PC-9 (cell line): ENCODE measurements around the gene PRR7. TPM values are rescaled to one million over a fixed set of nuclear protein-coding genes. Genes with fewer than 3 reads are reported as not detected.

ENCODE experiments used
- BruUV-seq: library from RNA; stranded (reverse); fragments of 400-500 nt; replicated peaks from 2 replicates; lab custom pipeline; 2021; lab: Mats Ljungman, UMichigan
- CTCF ChIA-PET: fragments of 300-600 bp; sonication (Branson Sonifier 250); formaldehyde crosslinking; loops from one replicate; lab custom pipeline; 2022; ENCODE audit warnings: antibody characterized with exemption; lab: Charles Lee
- POLR2A ChIA-PET: fragments of 300-600 bp; sonication (Branson Sonifier 250); formaldehyde crosslinking; loops from one replicate; lab custom pipeline; 2022; ENCODE audit warnings: antibody characterized with exemption; ENCODE audit not compliant: unreplicated experiment; lab: Charles Lee
- DNase-seq, 2 experiments: peaks; one replicate each; pipeline versions ENCODE4 v3.0.0 to v3.0.0-alpha.2; 2015 to 2022; ENCODE audit warnings: mixed read lengths in 1 of 2
- H2AFZ ChIP-seq: fragments of 200-600 bp; sonication (generic); 2 replicates; pipeline ENCODE4 v1.8.1; 2017; ENCODE audit warnings: antibody characterized with exemption
- H3F3A ChIP-seq: fragments of 200-600 bp; sonication (generic); 2 replicates; pipeline ENCODE4 v1.8.1; 2017; ENCODE audit warnings: antibody characterized with exemption, mild to moderate bottlenecking, low read depth; ENCODE audit not compliant: insufficient read depth
- H3K27ac ChIP-seq: fragments of 200-600 bp; sonication (generic); 2 replicates; pipeline ENCODE4 v1.6.1; 2016; ENCODE audit warnings: mixed run types
- H3K27me3 ChIP-seq: fragments of 200-600 bp; sonication (generic); 2 replicates; pipeline ENCODE4 v1.6.1; 2016; ENCODE audit warnings: low read depth, mixed run types; ENCODE audit not compliant: insufficient read depth
- H3K36me3 ChIP-seq: fragments of 200-600 bp; sonication (generic); 2 replicates; pipeline ENCODE4 v1.6.1; 2016; ENCODE audit warnings: low read depth, mixed run types
- H3K4me1 ChIP-seq: fragments of 200-600 bp; sonication (generic); replicated peaks from 2 replicates; pipeline ENCODE4 v1.6.1; 2016; ENCODE audit warnings: mixed run types; ENCODE audit not compliant: insufficient read depth
- H3K4me2 ChIP-seq: fragments of 200-600 bp; sonication (generic); 2 replicates; pipeline ENCODE4 v1.6.1; 2017; ENCODE audit warnings: mixed run types
- H3K4me3 ChIP-seq: fragments of 200-600 bp; sonication (generic); 2 replicates; pipeline ENCODE4 v1.6.1; 2016; ENCODE audit warnings: mixed run types
- H3K79me2 ChIP-seq: fragments of 200-600 bp; sonication (generic); 2 replicates; pipeline ENCODE4 v1.6.1; 2017; ENCODE audit warnings: low read depth, mixed run types
- H3K9me2 ChIP-seq: fragments of 200-600 bp; sonication (generic); 2 replicates; pipeline ENCODE4 v1.8.1; 2017; ENCODE audit warnings: mild to moderate bottlenecking; ENCODE audit not compliant: insufficient read depth
- H3K9me3 ChIP-seq: fragments of 200-600 bp; sonication (generic); 2 replicates; pipeline ENCODE4 v1.8.1; 2016; ENCODE audit warnings: low read depth; ENCODE audit not compliant: insufficient read depth
- H4K20me1 ChIP-seq: fragments of 200-600 bp; sonication (generic); 2 replicates; pipeline ENCODE4 v1.8.1; 2017; ENCODE audit not compliant: insufficient read depth
- CTCF ChIP-seq: fragments of 200-600 bp; sonication (generic); conservative IDR thresholded peaks from 2 replicates; pipeline ENCODE4 v1.6.1; 2017; ENCODE audit warnings: mixed run types, antibody characterized with exemption, mild to moderate bottlenecking, moderate library complexity
- EZH2 ChIP-seq: fragments of 200-600 bp; sonication (generic); IDR thresholded peaks from 2 replicates; pipeline ENCODE4 v1.8.0; 2017; ENCODE audit warnings: antibody characterized with exemption, low read depth
- intact Hi-C: fragments of 100-400 bp; cut with micrococcal nuclease; formaldehyde crosslinking; loops from one replicate; pipeline ENCODE4 v1.10.0; 2022; ENCODE audit not compliant: unreplicated experiment
- total RNA-seq: library from RNA; stranded (reverse); gene quantifications from 2 replicates; pipeline ENCODE4 v1.2.3, GENCODE V29; 2021

The PRR7 gene
- total RNA-seq, 1 experiment from 2014 or later: 22.2 TPM

- Histone ChIP-seq H3K27me3 (no peaks in the 10 kb centered on the region), H3K4me3 (no peak overlapping the region), H3K36me3 (no peaks in the 10 kb centered on the region), H3K4me2 (no peak overlapping the region), H3F3A (peaks cover 12% of the 10 kb centered on the region; the same call in 1 of the 2 replicates), H3K4me1 (no peaks in the 10 kb centered on the region), H3K79me2 (no peaks in the 10 kb centered on the region), H4K20me1 (no peaks in the 10 kb centered on the region), H3K9me2 (no peaks in the 10 kb centered on the region), H3K9me3 (no peaks in the 10 kb centered on the region), H3K27ac (no peak overlapping the region), H2AFZ (no peak overlapping the region)
- no TSS peak for BruUV-seq
- no peak for DNase-seq
- CTCF ChIA-PET: no interaction called here
- TF ChIP-seq CTCF (no peak), EZH2 (no peak)
- POLR2A ChIA-PET: no interaction called here
- intact Hi-C loops: no loop called here
These were observed 57.8 kb downstream of the PRR7 start for GRCh38 chr5:177504086-177505056.

GRCh38 chr5:177505075-177505474, 58.5 kb downstream of the PRR7 start:
- CTCF ChIA-PET: no interaction called here
- TF ChIP-seq EZH2: no peak
- TF ChIP-seq CTCF: no peak
- no TSS peak for BruUV-seq
- DNase-seq: no peak
- Histone ChIP-seq H3K4me1 (no peaks in the 10 kb centered on the region), H3K36me3 (no peaks in the 10 kb centered on the region), H3K79me2 (no peaks in the 10 kb centered on the region), H3K4me3 (no peak overlapping the region), H3K4me2 (no peak overlapping the region), H3K9me2 (no peaks in the 10 kb centered on the region), H3F3A (peaks cover 12% of the 10 kb centered on the region; the same call in 1 of the 2 replicates), H3K9me3 (no peaks in the 10 kb centered on the region), H3K27ac (no peak overlapping the region), H2AFZ (no peak overlapping the region), H3K27me3 (no peaks in the 10 kb centered on the region), H4K20me1 (no peaks in the 10 kb centered on the region)
- POLR2A ChIA-PET: no interaction called here
- intact Hi-C loops: no loop called here

Other genes with a start within 250 kb of the PRR7 start
- 16.9 and 25.2 TPM in 2 replicates for gene RAB24, start 143.1 kb upstream of the PRR7 start, total RNA-seq
- 189 and 209 TPM in 2 replicates for gene PRELID1, start 143.0 kb upstream of the PRR7 start, total RNA-seq
- 50.0 and 54.8 TPM in 2 replicates for gene MXD3, start 134.9 kb upstream of the PRR7 start, total RNA-seq
- gene LMAN2, start 95.1 kb upstream of the PRR7 start, total RNA-seq: 129 and 153 TPM in 2 replicates
- 11.9 and 13.6 TPM in 2 replicates for gene RGS14, start 88.9 kb upstream of the PRR7 start, total RNA-seq
- 0.28 TPM in 1 of 2 replicates, not detected in the other for gene SLC34A1, start 62.4 kb upstream of the PRR7 start, total RNA-seq
- gene PFN3, start 46.2 kb upstream of the PRR7 start, total RNA-seq: not detected in 2 replicates
- gene F12, start 37.2 kb upstream of the PRR7 start, total RNA-seq: 14.5 and 17.0 TPM in 2 replicates
- 82.3 and 124 TPM in 2 replicates for gene GRK6, start 20.1 kb upstream of the PRR7 start, total RNA-seq
- 144 and 181 TPM in 2 replicates for gene DBN1, start 26.8 kb downstream of the PRR7 start, total RNA-seq
- gene PDLIM7, start 50.8 kb downstream of the PRR7 start, total RNA-seq: 167 and 202 TPM in 2 replicates
- 12.2 and 12.3 TPM in 2 replicates for gene DOK3, start 63.0 kb downstream of the PRR7 start, total RNA-seq
- 90.8 and 93.1 TPM in 2 replicates for gene DDX41, start 70.1 kb downstream of the PRR7 start, total RNA-seq
- 70.4 and 102 TPM in 2 replicates for gene FAM193B, start 107.7 kb downstream of the PRR7 start, total RNA-seq
- 168 and 173 TPM in 2 replicates for gene TMED9, start 145.4 kb downstream of the PRR7 start, total RNA-seq
- 27.9 and 29.5 TPM in 2 replicates for gene B4GALT7, start 153.3 kb downstream of the PRR7 start, total RNA-seq